ENCODE results near the gene E2F6. TPM values are rescaled to one million over a fixed set of nuclear protein-coding genes. Genes with fewer than 3 reads are reported as not detected.
A peak's percentile ranks its signal among the peaks of the same experiment; 100 is the strongest.
"Not testable (repeated sequence)": the region's sequence is repeated elsewhere in the genome, so short reads cannot be mapped to it uniquely, and the experiment has no call there.

The E2F6 gene
- total RNA-seq, 4 donors from 2014 or later: 3.6 to 14.5 (median 9.9) TPM

GRCh38 chr2:11407413-11407812 is 58.5 kb downstream of the E2F6 start:
- no peaks in the 10 kb centered on the region for H3K36me3 ChIP-seq
- no peak overlapping the region for H3K4me3 ChIP-seq
- WGBS, 2 donors: 72 to 75% methylated on average over 6 of the region's 6 CpGs
- no peaks in the 10 kb centered on the region for H3K9me3 ChIP-seq
- TF ChIP-seq CTCF (IDR thresholded peaks at IDR 0.05) (no peak), POLR2A (IDR thresholded peaks at IDR 0.05) (no peak)
- no peak for DNase-seq
- no peaks in the 10 kb centered on the region for H3K27me3 ChIP-seq
- peak overlapping the region; percentile 59 to 86 (median 78) for H3K27ac ChIP-seq
- intact Hi-C loops (cut with DNase I): no loop called here
- H3K4me1 ChIP-seq: peaks cover 0 to 33% (median 3%) of the 10 kb centered on the region in 3 donors

- H3K27ac ChIP-seq: peak overlapping the region; percentile 59 to 86 (median 78)
- H3K27me3 ChIP-seq: no peaks in the 10 kb centered on the region
- no peaks in the 10 kb centered on the region for H3K36me3 ChIP-seq
- H3K4me1 ChIP-seq: peaks cover 0 to 33% (median 3%) of the 10 kb centered on the region in 3 donors
- no peak overlapping the region for H3K4me3 ChIP-seq
- WGBS, 2 donors: 43 to 68% methylated on average over 2 to 3 of the region's 3 CpGs
- intact Hi-C loops (cut with DNase I): no loop called here
- H3K9me3 ChIP-seq: no peaks in the 10 kb centered on the region
- TF ChIP-seq POLR2A (IDR thresholded peaks at IDR 0.05) (no peak), CTCF (IDR thresholded peaks at IDR 0.05) (no peak)
- DNase-seq: no peak
These were observed 59.0 kb downstream of the E2F6 start for GRCh38 chr2:11406958-11407381.

- Histone ChIP-seq H3K36me3 (no peaks in the 10 kb centered on the region), H3K27ac (peak overlapping the region; percentile 59 to 86 (median 78)), H3K9me3 (no peaks in the 10 kb centered on the region), H3K4me3 (no peak overlapping the region), H3K27me3 (no peaks in the 10 kb centered on the region), H3K4me1 (peaks cover 0 to 33% (median 3%) of the 10 kb centered on the region in 3 donors)
- DNase-seq: no peak
- intact Hi-C loops (cut with DNase I): no loop called here
- TF ChIP-seq CTCF (IDR thresholded peaks at IDR 0.05) (no peak), POLR2A (IDR thresholded peaks at IDR 0.05) (no peak)
- WGBS, 2 donors: 68 to 72% methylated on average over 15 to 17 of the region's 18 CpGs
These were observed 59.5 kb downstream of the E2F6 start for GRCh38 chr2:11406267-11406957.

GRCh38 chr2:11405599-11406266 is 60.2 kb downstream of the E2F6 start:
- Histone ChIP-seq H3K27me3 (no peaks in the 10 kb centered on the region), H3K4me3 (no peak overlapping the region), H3K9me3 (no peaks in the 10 kb centered on the region), H3K27ac (peak overlapping the region; percentile 59 to 86 (median 78)), H3K36me3 (no peaks in the 10 kb centered on the region), H3K4me1 (peaks cover 0 to 33% (median 3%) of the 10 kb centered on the region in 3 donors)
- DNase-seq: no peak
- WGBS, 2 donors: 66 to 91% methylated on average over 3 to 5 of the region's 5 CpGs
- intact Hi-C loops (cut with DNase I): no loop called here
- TF ChIP-seq CTCF (IDR thresholded peaks at IDR 0.05) (no peak), POLR2A (IDR thresholded peaks at IDR 0.05) (no peak)

- H3K9me3 ChIP-seq; intact Hi-C loops (cut with DNase I); H3K4me3 ChIP-seq; H3K27me3 ChIP-seq; H3K36me3 ChIP-seq; DNase-seq: not testable (repeated sequence)
- WGBS, 2 donors: 53 to 76% methylated on average over 5 to 8 of the region's 8 CpGs
- peak overlapping the region; percentile 59 to 80 (median 78) for H3K27ac ChIP-seq
- H3K4me1 ChIP-seq: peaks cover 0 to 33% (median 3%) of the 10 kb centered on the region in 3 donors
These were observed 60.9 kb downstream of the E2F6 start for GRCh38 chr2:11405074-11405406.
